Activated CD8-positive, alpha-beta T cell treated with anti-CD3 and anti-CD28 coated beads, Interleukin-2, amount 10 ng/mL, durations not matched to agents 7 days and 5 days (primary cell): ENCODE measurements around the gene NTM. TPM values are rescaled to one million over a fixed set of nuclear protein-coding genes. Genes with fewer than 3 reads are reported as not detected.
A peak's percentile ranks its signal among the peaks of the same experiment; 100 is the strongest.

Experiments used
- ATAC-seq: fragments of 150-1000 bp; cut with Tn5 transposase; one replicate; pipeline ENCODE4 v1.10.0; 2021; ENCODE audit warnings: moderate library complexity
- CTCF ChIA-PET: fragments of 350-600 bp; sonication (Branson Sonifier 250); formaldehyde crosslinking; loops from one replicate; lab custom pipeline; 2021; ENCODE audit warnings: antibody characterized with exemption; lab: Charles Lee
- POLR2A ChIA-PET: fragments of 350-600 bp; sonication (Branson Sonifier 250); formaldehyde crosslinking; loops from one replicate; lab custom pipeline; 2021; ENCODE audit warnings: antibody characterized with exemption; lab: Charles Lee
- DNase-seq: peaks from one replicate; pipeline ENCODE4 v3.0.0-alpha.2; 2020
- H3K27ac Mint-ChIP-seq: one replicate; pipeline ENCODE4 v1.8.0; 2021; ENCODE audit warnings: mild to moderate bottlenecking, mixed read lengths
- H3K27me3 Mint-ChIP-seq: one replicate; pipeline ENCODE4 v1.8.0; 2021; ENCODE audit warnings: low read depth, mixed read lengths
- H3K36me3 Mint-ChIP-seq: one replicate; pipeline ENCODE4 v1.8.0; 2021; ENCODE audit warnings: low read depth, mixed read lengths
- H3K4me1 Mint-ChIP-seq: one replicate; pipeline ENCODE4 v1.8.0; 2021; ENCODE audit warnings: low read depth, mixed read lengths
- H3K4me3 Mint-ChIP-seq: one replicate; pipeline ENCODE4 v1.8.0; 2021; ENCODE audit warnings: mild to moderate bottlenecking, mixed read lengths
- H3K9me3 Mint-ChIP-seq: one replicate; pipeline ENCODE4 v1.8.0; 2022; ENCODE audit warnings: mixed read lengths; ENCODE audit not compliant: insufficient read depth
- total RNA-seq, 2 experiments: library from RNA; stranded (reverse); gene quantifications; one replicate each; pipeline ENCODE4 v1.2.3, GENCODE V29; 2021

The NTM gene
- total RNA-seq, 2 experiments from 2014 or later = not detected

DNA sequence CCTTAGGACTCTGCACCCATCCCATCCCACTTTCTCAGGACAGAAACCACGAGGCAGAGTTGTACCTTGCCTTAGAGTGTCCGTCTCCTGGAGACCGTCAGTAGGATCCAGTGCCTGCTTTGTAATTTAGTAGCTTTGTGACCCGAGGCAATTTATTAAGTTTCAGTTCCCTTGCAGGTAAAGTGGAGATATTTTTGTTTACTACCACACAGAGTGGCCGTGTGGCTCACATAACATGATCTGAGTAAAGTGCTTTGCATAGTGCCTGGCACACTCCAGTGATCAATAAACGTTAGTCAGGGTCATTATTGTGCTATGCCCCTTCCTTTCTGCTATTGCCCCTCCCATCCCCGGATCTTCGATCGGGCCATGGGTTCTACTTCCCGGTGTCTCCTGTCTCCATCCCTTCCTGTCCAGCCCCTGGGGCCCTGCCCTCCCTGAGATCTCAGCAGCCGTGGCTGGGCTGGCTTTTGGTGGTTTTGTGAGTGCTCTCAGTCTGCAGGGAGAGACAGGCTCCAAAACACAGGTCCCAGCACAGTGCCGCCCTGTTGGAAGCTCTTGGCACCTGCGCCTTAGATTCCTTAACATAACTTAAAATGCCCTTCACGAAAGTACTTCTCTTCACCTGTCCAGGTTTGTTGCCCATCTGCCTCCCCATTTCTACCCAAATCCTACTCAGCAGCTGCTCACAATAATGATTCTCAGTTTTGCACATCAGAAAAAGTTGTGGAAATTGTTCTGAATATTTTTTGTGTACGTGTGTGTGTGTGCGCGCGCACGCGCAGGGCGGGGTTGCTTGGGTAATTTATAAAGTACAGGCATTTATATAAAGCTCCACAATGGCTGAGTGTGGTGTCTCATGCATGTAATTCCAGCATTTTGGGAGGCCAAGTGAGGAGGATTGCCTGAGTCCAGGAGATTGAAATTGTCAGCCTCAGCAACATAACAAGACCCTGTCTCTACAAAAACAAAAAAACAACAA lies 753.7 kb downstream of the NTM start:
- Mint-ChIP-seq H3K4me1 (no peaks in the 10 kb centered on the region), H3K36me3 (no peaks in the 10 kb centered on the region), H3K27ac (no peak overlapping the region), H3K27me3 (no peaks in the 10 kb centered on the region), H3K4me3 (no peak overlapping the region), H3K9me3 (no peaks in the 10 kb centered on the region)
- DNase-seq (no peak), ATAC-seq (no peak)
- ChIA-PET CTCF (no interaction called here), POLR2A (no interaction called here)

DNA sequence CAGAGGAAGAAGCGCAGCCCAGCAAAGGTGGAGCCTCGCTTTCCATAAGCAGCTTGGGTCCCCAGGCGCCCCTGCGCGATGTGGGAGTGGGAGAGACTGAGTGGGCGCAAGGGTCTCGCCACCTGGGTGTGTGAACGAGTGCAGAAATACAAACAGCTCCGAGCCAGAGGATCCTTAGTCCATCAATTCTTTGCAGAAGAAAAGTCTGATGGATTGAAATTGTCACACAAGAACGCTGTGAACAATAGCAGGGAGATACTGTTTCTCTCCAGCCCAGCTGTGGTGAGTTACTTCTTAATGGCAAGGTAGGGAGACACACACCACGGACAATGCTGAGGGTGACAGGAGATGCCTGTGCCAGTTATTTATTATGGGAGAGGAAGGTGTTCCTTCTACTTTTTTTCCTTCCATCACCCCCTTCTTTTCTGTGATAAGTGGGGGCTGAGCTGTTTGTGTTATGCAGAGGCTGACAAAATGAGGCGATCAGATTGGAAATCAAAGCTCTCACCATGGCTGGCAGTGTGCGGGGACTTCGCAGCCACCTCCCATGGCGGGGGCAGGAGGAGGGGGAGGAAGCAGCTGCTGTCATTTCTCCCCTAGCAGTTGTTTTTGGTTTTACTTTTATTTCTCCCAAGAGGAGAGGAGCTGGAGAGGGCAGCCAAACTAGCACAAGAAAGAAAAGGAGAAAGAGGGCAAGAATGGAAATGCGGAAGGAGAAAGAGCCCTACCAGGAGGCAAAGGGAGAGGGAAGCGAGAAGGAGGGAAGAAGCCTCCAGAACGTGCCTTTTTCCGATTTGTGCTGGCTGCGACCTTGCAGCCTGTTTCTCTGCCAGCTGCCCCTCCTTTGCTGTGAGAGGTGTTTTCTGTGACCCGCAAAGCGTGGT lies 755.8 kb downstream of the NTM start:
- Mint-ChIP-seq H3K36me3 (no peaks in the 10 kb centered on the region), H3K9me3 (no peaks in the 10 kb centered on the region), H3K4me1 (no peaks in the 10 kb centered on the region), H3K27ac (no peak overlapping the region), H3K27me3 (no peaks in the 10 kb centered on the region), H3K4me3 (no peak overlapping the region)
- DNase-seq (no peak), ATAC-seq (no peak)
- ChIA-PET CTCF (interaction anchor here (0.9 to 2.0 kb wide), 6 partner anchors 12 to 432 kb away, joined by 3 to 10 read pairs (median 5); no protein-coding TSS in a partner anchor), POLR2A (no interaction called here)

DNA sequence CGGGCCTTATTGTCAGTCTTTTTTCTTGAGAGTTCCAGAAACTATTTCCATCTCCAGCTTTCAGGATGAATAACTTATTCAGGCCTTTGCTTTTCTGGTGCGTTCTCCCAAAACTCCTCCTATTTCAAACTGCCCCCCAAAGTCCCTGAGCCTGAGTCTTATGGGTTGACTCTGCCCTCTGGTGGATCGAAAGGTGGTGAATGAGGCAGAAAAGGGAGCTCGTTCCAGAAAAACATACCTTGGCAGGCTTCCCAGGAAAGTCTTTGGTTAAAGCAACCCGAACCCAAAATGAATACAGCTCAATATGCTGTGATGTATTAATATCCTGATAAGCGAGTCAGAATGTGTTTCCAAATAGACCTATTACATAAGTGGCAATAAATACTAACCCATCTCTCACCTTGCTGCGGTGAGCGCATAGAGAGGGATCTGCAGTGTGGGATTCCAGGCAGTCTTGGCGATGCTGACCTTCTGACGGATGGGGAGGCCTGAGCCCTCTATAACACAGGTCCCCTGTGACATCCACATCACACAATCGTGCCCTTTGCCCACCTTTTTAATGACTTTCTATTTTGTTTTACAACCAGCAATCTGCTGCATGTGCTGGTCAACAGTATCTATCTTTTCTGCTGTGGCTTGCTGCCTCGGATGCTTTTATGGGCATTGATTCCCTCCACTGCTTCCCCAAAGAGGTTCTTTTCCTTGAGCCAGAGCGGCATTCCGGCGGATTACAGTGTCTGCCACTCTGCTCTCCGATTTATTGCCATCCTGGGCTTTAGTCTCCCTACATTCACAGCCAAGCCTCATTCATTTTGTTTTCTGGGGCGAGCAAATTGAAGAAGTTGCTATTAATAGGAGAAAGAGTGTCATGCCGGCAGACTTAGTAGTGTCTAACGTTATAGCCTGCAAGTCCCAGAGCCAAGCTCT lies 756.8 kb downstream of the NTM start:
- H3K4me1 Mint-ChIP-seq = no peaks in the 10 kb centered on the region
- H3K27me3 Mint-ChIP-seq = no peaks in the 10 kb centered on the region
- no peak overlapping the region for H3K4me3 Mint-ChIP-seq
- peak; percentile 27 for DNase-seq
- H3K36me3 Mint-ChIP-seq = no peaks in the 10 kb centered on the region
- no peaks in the 10 kb centered on the region for H3K9me3 Mint-ChIP-seq
- ChIA-PET POLR2A (no interaction called here), CTCF (interaction anchor here (0.6 to 2.0 kb wide), 8 partner anchors 11 to 433 kb away, joined by 3 to 10 read pairs (median 4); no protein-coding TSS in a partner anchor)
- no peak for ATAC-seq
- no peak overlapping the region for H3K27ac Mint-ChIP-seq

DNA sequence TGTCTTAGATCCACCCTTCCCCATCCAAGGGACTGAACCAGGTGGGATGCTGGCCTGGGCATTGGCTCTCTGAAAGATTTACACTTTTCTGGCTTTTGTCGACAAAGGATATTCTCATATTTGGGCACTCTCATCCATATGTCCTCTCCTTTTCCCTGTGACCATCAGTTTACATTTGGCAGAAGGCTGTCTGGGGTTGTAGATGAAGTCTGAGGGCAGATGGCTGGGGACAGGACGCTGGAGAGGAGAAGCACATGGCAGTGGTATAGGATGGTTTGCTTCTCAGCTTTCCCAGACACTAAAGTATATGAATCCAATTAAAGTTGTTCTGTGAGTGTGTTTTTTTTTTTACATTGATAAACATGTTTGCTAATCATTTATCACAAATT lies 757.5 kb downstream of the NTM start:
- Mint-ChIP-seq H3K27ac (no peak overlapping the region), H3K36me3 (no peaks in the 10 kb centered on the region), H3K9me3 (no peaks in the 10 kb centered on the region), H3K27me3 (no peaks in the 10 kb centered on the region), H3K4me3 (no peak overlapping the region), H3K4me1 (no peaks in the 10 kb centered on the region)
- DNase-seq = no peak
- ATAC-seq = no peak
- CTCF ChIA-PET = interaction anchor here (1.0 kb wide), 1 partner anchor 257 kb away, joined by 4 read pairs; no protein-coding TSS in a partner anchor
- POLR2A ChIA-PET = no interaction called here

DNA sequence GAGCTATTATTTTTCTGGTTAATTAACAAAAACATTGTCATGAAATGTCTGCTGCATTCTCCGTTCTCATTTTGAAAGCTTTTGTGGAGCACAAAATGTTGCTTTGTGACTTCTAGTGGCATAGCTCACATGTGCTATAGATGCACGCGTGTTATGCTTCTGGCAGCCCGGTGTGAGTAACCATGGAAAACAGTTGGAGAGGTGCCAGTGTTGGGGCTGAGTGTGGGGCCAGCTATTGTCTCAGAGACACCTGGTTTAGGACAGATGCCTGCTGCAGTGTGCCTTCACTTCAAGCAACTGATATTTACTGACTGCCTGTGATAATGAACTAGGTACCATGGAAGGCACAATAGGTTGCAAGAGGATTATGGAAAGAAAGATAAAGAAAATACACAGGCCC lies 760.6 kb downstream of the NTM start:
- Mint-ChIP-seq H3K36me3 (no peaks in the 10 kb centered on the region), H3K4me1 (no peaks in the 10 kb centered on the region), H3K9me3 (no peaks in the 10 kb centered on the region), H3K27ac (no peak overlapping the region), H3K27me3 (no peaks in the 10 kb centered on the region), H3K4me3 (no peak overlapping the region)
- DNase-seq (no peak), ATAC-seq (no peak)
- ChIA-PET POLR2A (no interaction called here), CTCF (interaction anchor here (1.6 kb wide), 1 partner anchor 443 kb away, joined by 3 read pairs; no protein-coding TSS in a partner anchor)

DNA sequence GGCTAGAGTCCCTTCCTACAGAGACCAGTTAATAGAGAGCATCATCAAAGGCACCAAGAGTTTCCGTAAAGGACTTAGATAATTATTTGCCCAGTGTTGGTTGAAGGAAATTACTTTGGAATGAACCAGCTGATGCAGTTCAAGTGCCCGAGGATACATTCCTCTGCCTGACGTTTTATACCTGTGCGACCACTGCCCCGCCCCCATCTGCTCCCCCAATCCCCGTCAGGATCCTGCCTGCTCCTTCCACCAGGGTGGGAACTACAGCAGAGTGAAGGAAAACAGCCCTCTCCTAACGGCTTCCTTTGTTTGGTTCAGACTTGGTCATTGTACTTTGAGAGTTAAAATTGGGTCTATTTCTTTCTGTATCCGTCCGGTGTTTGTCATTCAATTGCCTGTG lies 761.5 kb downstream of the NTM start:
- no peaks in the 10 kb centered on the region for H3K27me3 Mint-ChIP-seq

DNA sequence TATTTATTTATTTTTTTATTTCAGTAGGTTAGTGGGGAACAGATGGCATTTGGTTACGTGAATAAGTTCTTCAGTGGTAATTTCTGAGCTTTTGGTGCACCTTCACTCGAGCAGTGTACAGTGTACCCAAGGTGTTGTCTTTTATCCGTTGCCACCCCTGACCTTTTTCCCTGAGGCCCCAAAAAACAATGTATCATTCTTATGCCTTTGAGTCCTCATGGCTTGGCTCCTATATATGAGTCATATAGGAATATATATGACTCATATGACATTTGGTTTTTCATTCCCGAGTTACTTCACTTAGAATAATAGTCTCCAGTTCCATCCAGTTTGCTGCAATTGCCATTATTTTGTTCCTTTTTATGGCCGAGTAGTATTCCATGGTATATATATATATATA lies 763.9 kb downstream of the NTM start:
- Mint-ChIP-seq H3K27me3 (no peaks in the 10 kb centered on the region), H3K9me3 (no peaks in the 10 kb centered on the region), H3K27ac (no peak overlapping the region), H3K36me3 (no peaks in the 10 kb centered on the region), H3K4me1 (no peaks in the 10 kb centered on the region), H3K4me3 (no peak overlapping the region)
- ATAC-seq (no peak), DNase-seq (no peak)
- CTCF ChIA-PET = no interaction called here
- POLR2A ChIA-PET = no interaction called here

More for the DNA sequence above, 761.5 kb downstream of the NTM start:
- H3K36me3 Mint-ChIP-seq = no peaks in the 10 kb centered on the region
- CTCF ChIA-PET = interaction anchor here (1.6 kb wide), 1 partner anchor 444 kb away, joined by 3 read pairs; no protein-coding TSS in a partner anchor
- DNase-seq = no peak
- POLR2A ChIA-PET = no interaction called here
- H3K4me1 Mint-ChIP-seq = no peaks in the 10 kb centered on the region
- no peak overlapping the region for H3K27ac Mint-ChIP-seq
- no peak overlapping the region for H3K4me3 Mint-ChIP-seq
- no peaks in the 10 kb centered on the region for H3K9me3 Mint-ChIP-seq
- no peak for ATAC-seq

DNA sequence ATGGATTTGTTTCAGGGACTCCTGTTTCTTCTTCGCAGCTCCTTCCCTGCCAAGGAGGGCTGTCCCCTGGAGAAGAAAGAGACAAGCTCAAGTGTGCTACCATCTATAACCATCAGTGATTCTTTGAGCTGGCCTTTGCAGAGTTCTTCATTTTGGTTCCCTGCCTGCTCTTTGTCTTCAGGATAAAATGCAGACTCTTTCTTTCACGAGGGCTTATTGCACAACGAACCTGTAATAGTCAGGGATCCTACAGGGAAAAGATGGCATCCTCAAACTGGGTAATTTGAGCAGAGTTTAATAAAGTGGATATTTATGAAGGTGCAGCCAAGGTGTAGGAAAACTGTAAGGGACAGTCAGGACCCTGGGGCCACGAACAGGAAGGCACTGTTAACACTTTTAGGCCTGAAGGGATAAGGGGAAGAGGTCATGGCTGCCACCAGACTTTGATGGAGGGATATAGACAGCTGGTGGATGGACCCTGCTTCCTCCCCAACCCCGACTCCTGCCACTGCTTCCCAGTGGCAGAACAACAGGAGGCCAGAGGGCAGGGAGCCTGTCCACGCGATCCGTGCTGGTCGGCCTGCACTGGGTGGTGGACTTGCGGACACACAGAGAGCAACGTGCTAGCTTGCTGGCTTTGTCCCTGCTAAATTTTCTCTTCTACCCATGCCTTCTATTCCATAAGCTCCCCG lies 767.0 kb downstream of the NTM start:
- CTCF ChIA-PET = interaction anchor here (1.5 kb wide), 1 partner anchor 11 kb away, joined by 5 read pairs; no protein-coding TSS in a partner anchor
- DNase-seq = no peak

DNA sequence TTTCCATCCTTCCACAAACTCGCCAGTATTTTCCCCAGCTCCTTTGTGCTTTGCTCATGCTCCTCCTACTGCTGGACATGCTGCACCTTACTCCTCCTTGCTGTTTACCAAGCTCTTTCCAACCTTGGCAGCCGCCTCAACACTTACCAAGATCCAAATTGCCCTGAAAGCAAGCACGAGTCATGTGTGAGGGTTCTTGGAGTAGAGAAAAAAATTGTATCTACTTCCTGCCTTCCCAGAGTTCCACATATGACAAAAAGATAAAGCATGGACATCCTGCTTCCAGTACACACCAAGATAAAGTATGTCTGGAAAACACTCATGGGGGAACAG lies 767.5 kb downstream of the NTM start:
- H3K36me3 Mint-ChIP-seq = no peaks in the 10 kb centered on the region
- DNase-seq (no peak), ATAC-seq (no peak)
- H3K9me3 Mint-ChIP-seq = no peaks in the 10 kb centered on the region
- H3K27me3 Mint-ChIP-seq = no peaks in the 10 kb centered on the region
- CTCF ChIA-PET = interaction anchor here (1.5 kb wide), 1 partner anchor 11 kb away, joined by 5 read pairs; no protein-coding TSS in a partner anchor
- no peak overlapping the region for H3K27ac Mint-ChIP-seq
- POLR2A ChIA-PET = interaction anchor here (0.7 kb wide), 1 partner anchor 641 kb away, joined by 3 read pairs; no protein-coding TSS in a partner anchor
- no peak overlapping the region for H3K4me3 Mint-ChIP-seq
- H3K4me1 Mint-ChIP-seq = no peaks in the 10 kb centered on the region

More for the DNA sequence above, 767.0 kb downstream of the NTM start:
- Mint-ChIP-seq H3K27me3 (no peaks in the 10 kb centered on the region), H3K4me1 (no peaks in the 10 kb centered on the region), H3K36me3 (no peaks in the 10 kb centered on the region), H3K27ac (no peak overlapping the region), H3K4me3 (no peak overlapping the region), H3K9me3 (no peaks in the 10 kb centered on the region)
- POLR2A ChIA-PET = interaction anchor here (0.7 kb wide), 1 partner anchor 641 kb away, joined by 3 read pairs; no protein-coding TSS in a partner anchor
- no peak for ATAC-seq

DNA sequence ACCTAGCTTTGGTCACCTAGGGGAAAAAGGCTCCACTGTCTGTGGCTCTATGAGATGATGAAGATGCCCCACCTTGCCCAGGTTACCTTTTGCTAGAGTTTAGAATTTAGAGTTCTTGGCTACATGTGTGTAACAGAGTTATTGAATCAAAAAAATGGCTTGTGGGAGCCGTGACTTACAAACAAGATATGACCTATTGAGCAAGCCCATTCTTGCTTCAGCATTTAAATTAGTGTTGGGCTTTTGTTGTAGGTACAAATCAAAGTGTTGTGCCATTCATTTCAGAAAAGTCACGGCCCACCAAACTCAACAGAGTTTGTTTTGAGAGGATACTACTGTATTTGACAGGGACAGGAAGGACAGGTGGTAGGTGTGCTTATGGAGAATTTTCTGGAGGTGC lies 768.8 kb downstream of the NTM start:
- ChIA-PET POLR2A (no interaction called here), CTCF (no interaction called here)
- H3K4me3 Mint-ChIP-seq = no peak overlapping the region
- no peak for ATAC-seq
- H3K4me1 Mint-ChIP-seq = no peaks in the 10 kb centered on the region
- DNase-seq = no peak
- no peak overlapping the region for H3K27ac Mint-ChIP-seq
- H3K27me3 Mint-ChIP-seq = no peaks in the 10 kb centered on the region
- no peaks in the 10 kb centered on the region for H3K36me3 Mint-ChIP-seq
- H3K9me3 Mint-ChIP-seq = no peaks in the 10 kb centered on the region
